GM19452 (cell line): ENCODE measurements around the gene RASA4.
"Not testable (repeated sequence)": the region's sequence is repeated elsewhere in the genome, so short reads cannot be mapped to it uniquely, and the experiment has no call there.

ENCODE experiments used
- ATAC-seq: cut with Tn5 transposase; IDR thresholded peaks from one replicate; pipeline ENCODE4 v1.9.1; 2021; ENCODE audit not compliant: unreplicated experiment

The RASA4 gene

GRCh38 chr7:102606848-102607247 lies 9.7 kb downstream of the RASA4 start:
- not testable (repeated sequence) for ATAC-seq

DNA sequence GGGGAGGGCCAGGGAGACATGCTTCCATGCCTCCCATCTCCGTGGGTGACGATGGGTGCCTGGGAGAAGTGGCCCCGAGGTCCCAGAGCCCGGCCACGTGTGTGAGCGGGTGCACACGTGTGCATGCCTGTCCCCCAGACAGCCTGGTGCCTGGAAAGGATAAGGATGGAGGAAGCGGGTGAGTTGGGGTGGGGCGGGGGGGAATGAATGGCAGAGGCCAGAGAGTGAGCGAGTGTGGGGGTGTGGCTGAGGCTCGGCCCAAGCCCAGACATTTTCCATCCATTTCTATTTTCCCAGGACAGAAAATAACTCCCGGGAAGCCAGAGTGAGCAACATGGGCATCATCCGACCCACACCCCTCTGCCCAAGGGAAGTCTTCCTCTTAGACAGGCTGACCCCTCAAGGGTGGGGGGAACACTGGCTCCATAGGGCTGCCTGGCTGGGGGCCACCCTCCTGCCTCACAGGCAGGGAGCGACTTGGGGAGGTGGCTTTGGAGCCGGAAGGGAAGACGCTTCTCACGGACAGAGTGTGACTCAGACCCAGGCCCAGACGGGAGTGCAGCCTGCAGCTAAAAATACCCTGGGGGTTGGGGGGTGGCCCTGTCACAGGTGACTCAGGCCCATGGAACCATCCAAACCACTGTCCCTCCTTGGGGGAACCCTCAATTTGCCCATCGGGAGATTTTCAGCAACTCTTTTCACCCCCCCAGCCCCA lies 12.0 kb downstream of the RASA4 start:
- ATAC-seq = not testable (repeated sequence)

GRCh38 chr7:102602317-102602716 lies 14.2 kb downstream of the RASA4 start:
- not testable (repeated sequence) for ATAC-seq

DNA sequence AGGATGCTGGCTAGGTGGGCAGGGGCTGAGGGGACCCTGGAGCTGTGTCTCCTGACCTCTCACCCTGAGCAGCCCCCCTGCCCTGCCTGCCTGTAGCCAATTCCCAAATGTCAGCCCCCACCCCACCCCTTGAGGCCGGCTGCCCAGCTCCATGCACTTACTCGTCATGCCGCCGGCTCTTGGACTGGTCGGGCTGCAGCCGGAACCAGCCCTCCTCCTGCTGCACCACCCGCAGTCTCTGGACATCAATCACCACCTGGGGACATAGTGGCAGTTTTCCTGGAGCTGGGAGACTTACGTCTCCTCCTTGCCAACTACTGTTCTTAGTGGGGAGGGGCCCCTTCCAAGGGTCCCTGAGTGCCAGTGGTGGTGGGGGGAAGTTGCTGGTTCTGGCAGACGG lies 16.9 kb downstream of the RASA4 start:
- ATAC-seq = not testable (repeated sequence)

- ATAC-seq = not testable (repeated sequence)
These were observed 20.5 kb downstream of the RASA4 start for GRCh38 chr7:102596036-102596435.

GRCh38 chr7:102593637-102594334 lies 22.8 kb downstream of the RASA4 start:
- ATAC-seq = peak; percentile 66

- peak; percentile 47 for ATAC-seq
These were observed 24.0 kb downstream of the RASA4 start for GRCh38 chr7:102592477-102593019.

- ATAC-seq = peak; percentile 46
These were observed 26.7 kb downstream of the RASA4 start for GRCh38 chr7:102589857-102590256.

- not testable (repeated sequence) for ATAC-seq
These were observed 33.1 kb downstream of the RASA4 start for GRCh38 chr7:102583495-102583894.

GRCh38 chr7:102581722-102582121 lies 34.8 kb downstream of the RASA4 start:
- not testable (repeated sequence) for ATAC-seq

DNA sequence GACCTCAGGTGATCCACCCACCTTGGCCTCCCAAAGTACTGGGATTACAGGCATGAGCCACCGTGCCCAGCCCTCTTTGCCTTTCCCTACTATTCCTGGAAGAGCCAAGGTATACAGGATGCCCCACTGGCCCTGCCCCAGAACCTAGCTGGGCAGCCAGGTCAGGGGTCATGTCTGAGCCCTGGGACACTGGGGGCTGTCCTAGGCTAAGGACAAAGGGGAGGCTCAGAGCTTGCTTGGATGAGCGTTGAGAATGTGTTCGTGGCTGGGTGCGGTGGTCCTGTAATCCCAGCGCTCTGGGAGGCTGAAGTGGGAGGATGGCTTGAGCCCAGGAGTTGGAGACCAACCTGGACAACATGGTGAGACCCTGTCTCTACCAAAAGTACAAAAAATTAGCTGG lies 38.1 kb downstream of the RASA4 start:
- ATAC-seq = not testable (repeated sequence)

DNA sequence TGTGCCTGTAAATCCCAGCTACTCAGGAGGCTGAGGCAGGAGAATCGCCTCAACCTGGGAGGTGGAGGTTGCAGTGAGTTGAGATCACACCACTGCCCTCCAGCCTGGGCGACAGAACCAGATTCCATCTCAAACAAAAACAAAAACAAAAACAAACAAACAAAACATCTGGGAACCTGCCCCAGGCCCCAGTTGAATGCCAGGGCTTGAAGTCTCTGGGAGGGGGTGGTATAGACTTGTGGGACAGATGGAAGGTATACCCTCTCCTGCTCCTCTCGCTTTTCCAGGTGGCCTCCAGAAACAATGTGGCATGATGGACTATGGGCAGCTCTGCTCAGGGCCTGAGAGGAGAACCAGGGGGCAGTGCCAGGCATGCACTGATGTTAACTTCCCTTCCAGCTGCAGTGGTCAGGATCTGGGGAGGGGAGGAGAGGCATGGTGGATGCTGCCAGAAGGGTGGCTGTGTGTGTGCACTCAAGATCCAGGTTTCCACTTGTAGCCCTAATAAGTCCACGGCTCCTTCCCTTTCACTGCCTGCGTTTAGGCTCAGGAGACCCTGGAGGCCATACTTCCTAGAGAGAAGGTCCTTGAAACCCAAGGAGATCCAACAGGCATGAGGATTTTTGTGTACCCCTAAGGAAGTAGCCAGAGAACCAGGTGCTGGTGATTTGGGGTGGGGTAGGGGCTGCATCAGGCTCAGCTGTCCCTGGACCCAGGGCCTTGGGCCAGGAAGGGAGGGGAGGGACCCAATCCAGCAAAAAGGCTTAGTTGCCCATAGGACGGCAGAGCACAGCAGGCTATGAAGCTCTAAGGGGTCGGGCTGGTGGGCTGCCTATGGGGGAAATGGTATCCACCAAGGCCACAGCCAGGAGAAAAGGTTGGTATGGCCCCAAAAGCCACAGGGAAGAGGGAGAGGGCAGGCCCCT lies 39.0 kb downstream of the RASA4 start:
- not testable (repeated sequence) for ATAC-seq

- ATAC-seq = not testable (repeated sequence)
These were observed 40.2 kb downstream of the RASA4 start for GRCh38 chr7:102576363-102576762.

DNA sequence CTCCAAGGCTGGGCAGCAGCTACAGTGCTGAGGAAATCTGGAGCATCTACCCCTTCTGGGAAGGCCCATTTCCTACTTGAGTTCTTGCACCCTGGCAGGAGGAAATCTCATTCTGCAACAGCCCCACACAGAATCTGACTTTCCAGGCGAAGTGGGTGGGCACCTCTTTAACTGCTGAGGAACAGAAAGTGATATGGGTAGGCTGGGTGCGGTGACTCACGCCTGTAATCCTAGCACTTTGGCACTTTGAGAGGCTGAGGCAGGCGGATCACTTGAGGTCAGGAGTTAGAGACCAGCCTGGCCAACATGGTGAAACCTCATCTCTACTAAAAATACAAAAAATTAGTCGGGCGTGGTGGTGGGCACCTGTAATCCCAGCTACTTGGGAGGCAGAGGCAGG lies 41.9 kb downstream of the RASA4 start:
- ATAC-seq = not testable (repeated sequence)

DNA sequence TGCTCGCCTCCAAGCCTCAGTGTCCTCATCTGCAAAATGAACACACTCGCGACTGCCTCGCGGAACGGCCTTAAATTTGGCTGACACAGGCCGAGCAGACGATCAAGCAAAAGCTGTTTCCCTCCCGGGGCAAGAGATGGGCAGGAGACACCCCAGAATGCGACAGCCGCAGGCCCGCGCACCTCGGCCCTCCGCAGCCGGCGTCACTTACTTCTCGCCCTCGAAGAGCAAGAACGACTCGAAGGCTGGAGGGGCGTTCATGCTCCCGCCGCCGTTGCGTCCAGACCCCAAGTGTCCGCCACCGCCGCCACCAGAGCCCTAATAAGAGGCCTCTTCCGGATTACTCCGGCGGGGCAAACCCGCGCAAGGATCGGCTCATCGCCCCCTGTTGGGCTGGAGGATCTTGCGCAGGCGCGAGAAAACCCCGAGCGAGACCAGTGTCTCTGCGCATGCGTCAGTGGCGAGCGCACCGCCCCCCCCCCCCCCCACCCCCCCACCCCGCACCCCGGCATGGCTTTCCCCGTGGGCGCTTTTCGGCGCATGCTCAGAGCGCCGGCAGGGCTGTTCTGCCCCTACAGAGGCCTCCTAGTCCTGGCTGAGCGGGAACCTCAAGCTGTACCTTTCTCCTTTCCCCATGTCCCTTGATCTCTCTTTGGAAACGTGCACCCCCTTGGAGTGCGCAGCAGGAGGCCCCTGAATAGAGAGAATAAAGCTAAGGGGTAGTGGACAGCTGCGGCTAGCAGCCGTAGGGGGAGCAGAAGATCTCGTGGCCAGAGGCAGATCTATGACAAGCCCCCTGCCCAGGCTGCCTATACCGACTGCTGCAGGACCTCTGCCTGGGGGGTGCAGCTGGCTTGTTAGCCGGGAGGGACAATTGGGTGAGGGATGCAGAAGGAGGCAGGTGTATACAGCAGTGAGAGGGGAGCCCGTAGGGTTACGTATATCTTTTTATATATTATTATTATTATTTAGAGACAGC lies 44.0 kb downstream of the RASA4 start, which contains the start of gene POLR2J3:
Gene POLR2J3, minus strand, starts transcription at position 323 of the 979 bp plus-strand sequence. Its CDS starts 62 bp downstream, at position 261.
- ATAC-seq = peak; percentile 93

DNA sequence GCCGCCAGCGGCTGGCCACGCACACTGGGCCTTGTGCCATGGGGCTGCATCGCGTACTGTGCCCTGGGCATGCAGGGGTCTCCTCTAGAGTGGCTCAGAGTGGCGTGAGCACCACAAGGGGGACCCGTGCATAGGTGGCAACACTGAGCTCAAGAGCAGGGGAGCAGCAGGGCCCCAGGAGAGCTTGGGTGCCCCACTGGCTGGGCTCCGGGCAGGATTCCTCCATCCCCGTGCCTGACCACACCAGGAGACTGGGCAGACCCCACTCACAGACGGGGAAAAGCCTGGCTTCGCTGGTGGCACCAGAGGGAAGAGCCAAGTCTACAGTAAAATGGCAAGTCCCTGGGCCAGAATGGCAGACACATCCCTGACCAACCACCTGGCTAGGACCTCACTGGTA lies 47.9 kb downstream of the RASA4 start:
- not testable (repeated sequence) for ATAC-seq

DNA sequence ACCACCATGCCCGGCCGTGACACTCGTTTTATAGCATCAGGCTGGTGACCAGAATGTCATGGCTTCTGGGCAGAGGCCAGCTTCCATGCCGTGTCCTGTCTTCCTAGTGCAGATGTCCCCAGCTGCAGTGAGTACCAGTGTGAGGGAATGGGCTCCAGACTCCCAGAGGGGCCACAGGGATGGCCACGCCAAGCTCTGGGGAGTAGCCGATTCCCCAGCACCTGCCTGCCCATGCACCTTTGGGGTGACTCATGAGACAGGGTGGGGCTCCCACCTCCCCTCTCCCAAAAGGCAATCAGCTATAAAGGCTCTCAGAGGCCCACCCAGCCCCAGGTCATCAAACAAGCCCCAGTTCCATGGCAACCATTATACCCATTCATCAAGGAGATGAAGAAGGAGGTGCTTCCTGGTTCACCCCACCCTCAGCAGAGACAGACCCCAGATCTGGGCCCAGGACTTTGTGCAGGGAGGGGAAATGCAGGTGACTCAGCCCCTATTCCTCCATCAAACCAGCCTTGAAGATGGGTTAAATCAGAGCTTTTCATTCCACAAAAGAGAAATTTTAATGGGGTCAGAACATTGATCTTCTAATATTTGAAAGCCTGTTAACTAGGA lies 65.6 kb downstream of the RASA4 start, which contains the start of gene SPDYE2:
Gene SPDYE2, plus strand, starts transcription at position 419 of the 615 bp plus-strand sequence. CDS start 2,030 bp downstream, outside the sequence.
- ATAC-seq = not testable (repeated sequence)

DNA sequence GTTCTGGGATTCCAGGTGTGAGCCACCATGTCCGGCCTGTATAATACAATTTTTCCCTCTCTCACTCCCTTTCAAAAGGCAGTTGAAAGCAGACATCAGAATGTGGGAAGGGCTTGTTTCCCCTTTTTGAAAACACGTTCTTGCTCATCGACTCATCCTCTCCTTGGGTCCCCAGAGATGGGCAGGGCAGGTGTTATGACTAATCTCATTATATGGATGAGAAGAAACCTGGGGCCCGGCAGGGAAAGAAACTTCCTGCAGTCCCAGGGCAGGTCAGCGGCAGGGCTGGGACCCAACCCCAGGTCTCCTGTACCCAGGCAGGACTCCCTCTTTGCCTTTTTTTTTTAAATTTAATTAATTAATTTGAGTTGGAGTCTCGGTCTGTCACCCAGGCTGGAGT lies 70.2 kb downstream of the RASA4 start:
- ATAC-seq = peak; percentile 73

DNA sequence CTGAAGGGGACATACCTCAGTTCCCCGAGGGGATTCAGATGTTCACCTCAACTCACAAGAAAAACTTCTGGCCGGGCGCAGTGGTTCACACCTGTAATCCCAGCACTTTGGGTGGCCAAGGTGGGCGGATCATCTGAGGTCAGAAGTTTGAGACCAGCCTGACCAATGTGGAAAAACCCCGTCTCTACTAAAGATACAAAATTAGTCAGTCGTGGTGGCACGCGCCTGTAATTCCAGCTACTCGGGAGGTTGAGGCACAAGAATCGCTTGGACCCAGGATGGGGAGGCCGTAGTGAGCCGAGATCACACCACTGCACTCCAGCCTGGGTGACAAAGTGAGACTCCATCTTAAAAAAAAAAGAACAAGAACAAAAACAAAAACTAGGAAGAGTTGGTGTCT lies 71.3 kb downstream of the RASA4 start:
- not testable (repeated sequence) for ATAC-seq
